Left cardiac atrium (tissue), 4 donors: ENCODE measurements around the gene CHKA. TPM values are rescaled to one million over a fixed set of nuclear protein-coding genes. Genes with fewer than 3 reads are reported as not detected.
A peak's percentile ranks its signal among the peaks of the same experiment; 100 is the strongest.
"Not testable (repeated sequence)": the region's sequence is repeated elsewhere in the genome, so short reads cannot be mapped to it uniquely, and the experiment has no call there.

Experiments used
- ATAC-seq, 2 donors: fragments of 200-7000 bp; cut with Tn5 transposase; one replicate each; pipeline ENCODE4 v1.9.1; 2020; ENCODE audit warnings: mild to moderate bottlenecking in 2 of 2, moderate library complexity in 2 of 2
- DNase-seq: peaks from one replicate; pipeline ENCODE4 v3.0.0-alpha.2; 2020
- intact Hi-C, 2 donors: fragments of 100-400 bp; cut with DNase I; formaldehyde crosslinking; loops; one replicate each; pipeline versions ENCODE4 v1.14.1 to v1.15.1; 2022 to 2023
- total RNA-seq, 2 donors: library from RNA; stranded (reverse); fragmentation: NEBNext Ultra II Directional; extraction: Animal tissue kit (Norgen Biotek cat#: 25700); gene quantifications; one replicate each; pipeline ENCODE4 v1.2.1, GENCODE V29; 2021
- donor health status: DM: no; HTN: yes; CAD: no.
- donor health status: DM: no; HTN: yes; CAD: no; lungs with severe emphysema.
- donor health status: DM: yes; HTN: yes; CAD: no.
- donor health status: Dilated cardiomyopathy.

CHKA gene
- total RNA-seq, 2 donors from 2014 or later, result 7.8 to 11.8 TPM

- peak; percentile 68 for DNase-seq
- intact Hi-C loops, result loop anchor here in 1 of 2 donors (10.0 kb wide), 1 partner anchor 86 kb away; the partner anchor contains the start of genes NDUFS8 and TCIRG1
- ATAC-seq, result no peak
Measured at GRCh38 chr11:68120273-68121066, 718 bp downstream of the CHKA start.

DNA sequence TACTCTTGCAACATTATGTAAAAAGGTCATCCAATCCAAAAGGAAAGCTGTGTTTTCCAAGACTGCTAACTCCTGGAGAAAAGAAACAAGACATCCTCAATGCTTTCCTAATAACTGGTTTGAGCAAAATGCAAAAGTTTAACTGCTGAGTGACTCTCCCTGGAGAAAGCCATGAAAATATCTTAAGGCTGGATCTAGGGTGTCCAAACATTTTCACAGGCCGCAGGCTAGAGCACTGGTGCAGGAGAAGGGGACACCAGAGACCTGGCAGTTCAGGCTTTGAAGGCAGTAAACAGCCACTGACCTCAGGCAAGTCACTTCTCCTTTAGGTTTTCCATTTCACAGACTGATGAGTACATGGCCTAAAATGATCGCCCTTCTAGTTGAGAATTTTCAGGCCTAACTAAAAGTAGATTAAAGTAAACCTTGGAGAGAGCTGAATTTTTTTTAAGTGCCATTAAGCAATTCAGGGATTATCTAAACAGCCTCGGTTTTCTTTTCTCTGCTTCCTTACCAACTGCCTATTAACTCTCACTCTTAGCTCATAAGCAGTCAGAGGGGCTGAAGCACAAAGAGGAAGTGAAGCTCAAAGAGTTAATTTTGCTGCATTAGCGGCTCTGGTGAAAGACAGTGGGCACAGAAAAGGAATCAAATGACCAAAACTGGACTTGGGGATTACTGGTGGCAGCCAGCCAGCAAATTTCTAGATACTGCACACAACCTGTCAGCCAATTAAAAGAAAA lies 2.3 kb downstream of the CHKA start:
- ATAC-seq, result no peak
- no peak for DNase-seq
- intact Hi-C loops, result no loop called here

GRCh38 chr11:68117853-68118470 lies 3.2 kb downstream of the CHKA start:
- intact Hi-C loops, result no loop called here
- no peak for DNase-seq
- no peak for ATAC-seq

GRCh38 chr11:68116974-68117373 lies 4.2 kb downstream of the CHKA start:
- DNase-seq, result no peak
- no peak for ATAC-seq
- intact Hi-C loops, result no loop called here

GRCh38 chr11:68116126-68116525 lies 5.1 kb downstream of the CHKA start:
- intact Hi-C loops, result no loop called here
- ATAC-seq (no peak), DNase-seq (no peak)

- DNase-seq (no peak), ATAC-seq (peak in 1 of 2 donors; percentile 43)
- intact Hi-C loops, result no loop called here
Measured at GRCh38 chr11:68115285-68115684, 5.9 kb downstream of the CHKA start.

DNA sequence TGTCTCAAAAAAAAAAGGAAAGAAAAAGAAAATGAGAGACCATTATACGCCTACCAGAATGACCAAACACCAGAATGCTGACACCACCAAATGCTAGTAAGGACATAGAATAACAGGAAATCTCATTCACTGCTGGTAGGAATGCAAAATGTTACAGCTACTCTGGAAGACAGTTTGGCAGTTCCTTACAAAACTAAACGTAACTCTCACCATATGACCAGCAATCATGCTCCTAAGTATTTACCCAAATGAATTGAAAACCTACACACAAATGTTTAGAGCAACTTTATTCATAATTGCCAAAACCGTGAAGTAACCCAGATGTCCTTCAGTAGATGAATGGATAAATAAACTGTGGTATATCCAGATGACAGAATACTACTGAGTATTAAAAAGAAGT lies 7.2 kb downstream of the CHKA start:
- DNase-seq (no peak), ATAC-seq (no peak)
- intact Hi-C loops, result no loop called here

DNA sequence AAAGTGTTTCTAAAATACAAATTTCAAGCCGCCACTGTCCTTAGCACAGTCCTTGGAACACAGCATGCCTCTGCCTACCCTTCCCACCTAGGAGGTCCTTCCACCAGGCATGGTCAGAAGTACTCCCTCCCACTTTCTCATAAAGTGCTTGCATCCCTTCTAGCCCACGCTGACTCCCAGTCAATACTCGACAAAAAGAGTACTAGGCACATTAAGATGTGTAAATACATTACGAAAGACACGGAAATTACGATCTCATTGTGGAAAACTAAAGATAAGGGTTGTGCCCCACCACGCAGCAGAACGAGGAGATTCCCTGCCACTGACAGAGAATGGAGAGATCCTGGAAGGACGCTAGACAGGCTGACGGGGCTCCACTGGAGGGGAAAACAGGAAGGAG lies 13.5 kb downstream of the CHKA start:
- intact Hi-C loops, result no loop called here
- DNase-seq (no peak), ATAC-seq (no peak)

DNA sequence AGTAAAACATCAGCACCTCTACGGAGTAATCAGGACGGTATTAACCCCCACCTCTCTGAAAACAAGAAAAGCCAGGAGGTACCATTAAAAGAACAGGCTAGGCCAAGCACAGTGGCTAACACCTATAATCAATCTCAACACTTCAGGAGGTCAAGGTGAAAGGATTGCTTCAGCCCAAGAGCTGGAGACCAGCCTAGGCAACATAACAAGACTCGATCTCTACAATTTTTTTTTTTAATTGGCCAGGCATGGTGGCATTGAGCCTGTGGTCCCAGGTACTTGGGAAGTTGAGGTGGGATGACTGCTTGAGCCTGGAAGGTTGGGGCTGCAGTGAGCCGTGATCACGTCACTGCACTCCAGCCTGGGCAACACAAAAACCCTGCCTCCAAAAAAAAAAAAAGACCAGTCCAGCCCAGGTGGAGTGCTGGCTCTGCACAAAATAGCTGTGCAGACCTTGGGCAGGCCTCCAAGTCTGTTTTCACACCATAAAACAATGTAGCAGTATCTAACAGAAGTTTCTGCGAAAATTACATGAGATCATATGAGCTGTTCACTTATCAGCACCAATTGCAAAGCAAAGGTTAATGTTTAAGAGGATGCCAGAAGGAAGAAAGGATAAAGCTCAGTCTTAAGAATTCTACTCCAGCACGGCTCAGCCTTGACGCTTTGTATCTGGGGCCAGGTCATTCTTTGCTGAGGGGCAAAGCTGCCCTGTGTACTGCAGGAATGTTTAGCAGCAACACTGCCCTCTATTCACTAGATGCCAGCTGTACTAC lies 14.8 kb downstream of the CHKA start:
- DNase-seq, result no peak
- peak; percentile 70 to 76 for ATAC-seq
- intact Hi-C loops, result no loop called here

DNA sequence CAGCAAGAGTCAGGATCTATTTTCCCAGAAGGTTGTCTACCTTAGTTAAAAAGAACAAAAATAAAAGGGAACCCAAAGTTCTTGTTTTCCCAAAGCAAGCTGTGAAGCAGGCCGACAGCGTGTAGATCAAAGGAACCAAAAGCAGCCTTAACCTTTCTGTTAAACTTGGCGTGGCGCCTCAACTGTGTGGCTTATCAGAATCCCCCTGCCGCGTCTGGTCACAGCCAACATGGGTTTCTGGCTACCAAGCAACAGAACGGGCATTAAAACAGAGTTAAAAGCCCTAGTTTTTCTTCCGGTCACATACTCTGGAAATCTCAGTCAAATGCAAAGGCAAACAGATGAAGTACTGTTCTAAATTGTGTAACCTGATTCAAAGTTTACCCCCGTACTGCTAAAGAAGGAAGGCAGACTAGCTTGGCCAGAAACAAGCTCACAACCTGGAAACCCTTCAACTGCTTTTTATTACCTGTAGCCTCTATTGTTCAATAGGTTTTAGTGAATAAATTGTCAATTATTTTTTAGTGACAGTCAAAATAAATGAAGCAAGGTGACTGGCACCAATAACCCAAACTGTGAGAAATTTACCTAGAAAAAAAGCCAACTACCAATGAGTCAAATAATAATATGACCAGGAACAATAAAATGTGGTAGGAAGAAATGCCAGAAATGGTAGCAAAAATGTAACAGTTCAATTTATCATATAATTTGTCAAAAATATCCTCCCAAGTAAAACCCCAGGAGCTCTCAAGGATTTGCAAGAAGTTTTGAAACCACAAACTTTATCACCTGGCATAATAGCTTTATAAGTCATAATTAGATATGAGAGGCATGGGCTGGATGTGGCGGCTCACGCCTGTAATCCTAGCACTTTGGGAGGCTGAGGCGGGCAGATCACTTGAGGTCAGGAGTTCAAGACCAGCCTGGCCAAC lies 21.4 kb downstream of the CHKA start:
- DNase-seq (peak; percentile 71), ATAC-seq (peak; percentile 44 to 54)
- intact Hi-C loops, result no loop called here

- intact Hi-C loops, result no loop called here
- no peak for DNase-seq
- no peak for ATAC-seq
Measured at GRCh38 chr11:68099057-68099456, 22.1 kb downstream of the CHKA start.

- no peak for ATAC-seq
- intact Hi-C loops, result no loop called here
- no peak for DNase-seq
Measured at GRCh38 chr11:68096962-68097361, 24.2 kb downstream of the CHKA start.

- DNase-seq, result no peak
- ATAC-seq, result no peak
- intact Hi-C loops, result no loop called here
Measured at GRCh38 chr11:68093565-68093964, 27.6 kb downstream of the CHKA start.

DNA sequence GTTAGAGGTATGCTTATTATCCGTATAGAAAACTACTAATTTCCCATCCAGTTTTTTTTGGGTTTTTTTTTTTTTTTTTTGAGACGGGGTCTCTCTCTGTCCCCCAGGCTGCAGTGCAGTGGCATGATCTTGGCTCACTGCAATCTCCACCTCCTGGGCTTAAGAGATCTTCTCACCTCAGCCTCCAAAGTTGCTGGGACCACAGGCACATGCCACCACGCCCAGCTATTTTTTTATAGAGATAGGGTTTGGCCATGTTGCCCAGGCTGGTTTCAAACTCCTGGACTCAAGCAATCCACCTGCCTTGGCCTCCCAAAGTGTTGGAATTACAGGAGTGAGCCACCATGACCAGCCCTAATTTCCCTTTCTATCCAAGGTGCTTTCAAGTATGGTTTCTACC lies 28.2 kb downstream of the CHKA start:
- ATAC-seq, intact Hi-C loops, DNase-seq: not testable (repeated sequence)

- DNase-seq (no peak), ATAC-seq (no peak)
- intact Hi-C loops, result no loop called here
Measured at GRCh38 chr11:68092411-68092810, 28.8 kb downstream of the CHKA start.

DNA sequence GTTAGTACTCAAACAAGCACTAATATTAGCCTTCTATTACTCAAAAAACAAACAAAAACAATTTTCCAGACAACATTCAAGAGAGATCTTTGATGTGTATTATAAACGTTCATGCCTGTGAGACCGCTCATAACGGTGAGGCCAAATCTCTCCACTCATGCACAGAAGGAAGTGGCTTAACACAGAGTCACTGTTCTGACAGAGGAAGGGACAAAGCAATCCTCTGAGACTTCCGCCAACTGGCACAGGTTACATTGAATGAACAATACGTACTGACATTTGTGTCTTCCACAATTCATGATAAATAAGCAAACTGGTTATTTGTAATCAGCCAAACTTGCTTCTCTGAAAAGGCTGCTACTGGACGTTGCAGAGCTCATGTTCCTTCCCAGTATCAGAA lies 30.5 kb downstream of the CHKA start:
- intact Hi-C loops, result no loop called here
- DNase-seq (no peak), ATAC-seq (peak in 1 of 2 donors; percentile 55)

DNA sequence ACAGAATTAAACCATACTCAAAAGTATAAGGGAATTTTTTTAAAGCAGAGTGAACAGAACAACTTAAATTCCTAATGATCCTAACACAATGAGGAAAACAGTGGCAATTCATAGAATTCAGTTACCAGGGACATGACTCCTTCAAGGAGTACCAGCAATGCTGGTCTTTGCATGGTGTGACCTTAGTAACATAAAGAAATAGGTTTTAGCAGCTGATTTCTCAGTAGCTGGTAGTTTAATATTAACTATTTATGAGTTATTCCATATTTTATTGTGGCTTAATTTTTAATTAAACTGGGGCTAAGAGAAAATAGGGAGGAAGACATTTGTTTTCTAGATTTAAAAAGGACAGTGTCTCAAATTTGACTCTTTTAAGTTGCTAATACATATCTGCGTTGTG lies 30.9 kb downstream of the CHKA start:
- ATAC-seq, result no peak
- intact Hi-C loops, result no loop called here

DNA sequence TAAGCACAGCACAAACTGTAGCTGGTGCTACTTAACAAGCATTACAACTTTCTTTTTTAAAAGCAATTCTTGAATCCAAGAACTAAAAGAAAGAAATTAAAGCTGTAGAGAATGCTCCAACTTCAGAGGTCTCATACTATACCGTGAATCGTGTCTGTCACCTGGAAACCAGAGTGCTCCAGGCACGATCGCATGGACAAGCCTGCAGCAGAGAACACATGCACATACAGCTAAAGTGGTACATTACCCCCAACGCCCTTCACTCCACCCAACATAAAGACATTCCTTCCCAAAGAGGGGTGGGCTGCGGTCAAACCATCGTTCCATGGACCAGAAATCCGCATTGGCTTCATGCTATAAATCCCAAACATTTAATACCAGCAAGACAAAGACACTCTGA lies 31.5 kb downstream of the CHKA start:
- intact Hi-C loops, result no loop called here
- ATAC-seq, result no peak
- no peak for DNase-seq

More for the DNA sequence above, 30.9 kb downstream of the CHKA start:
- DNase-seq, result no peak
